Measurements from ENCODE around the gene GREB1L. TPM values are rescaled to one million over a fixed set of nuclear protein-coding genes. Genes with fewer than 3 reads are reported as not detected.

GREB1L gene
- total and polyA plus RNA-seq, 9 of the 15 experiments (the other 6 are each of a cell fraction or from before 2014, with no cell fraction given) = 0.03 TPM; not detected in 8

DNA sequence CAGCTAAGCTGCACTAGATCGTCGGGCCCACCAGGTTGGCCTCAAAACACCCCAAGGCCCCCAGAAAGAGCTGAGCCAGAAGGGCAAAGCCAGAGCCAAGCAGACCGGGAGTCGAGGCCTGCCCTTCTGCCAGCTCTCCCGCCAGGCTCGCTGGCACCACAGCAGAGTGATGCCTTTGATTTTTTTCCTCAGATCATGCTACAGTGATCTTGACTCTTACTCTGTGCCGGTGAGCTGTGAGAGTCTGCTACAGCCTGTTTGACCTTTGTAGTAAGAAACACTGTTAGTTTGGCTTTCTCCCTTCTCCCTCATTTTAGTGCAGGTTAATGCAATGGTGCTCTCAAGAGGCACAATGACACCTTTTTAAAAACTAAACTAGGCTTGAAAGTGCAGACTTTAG, 260.6 kb downstream of the GREB1L start (continued):
- TF ChIP-seq, protein P1, sequence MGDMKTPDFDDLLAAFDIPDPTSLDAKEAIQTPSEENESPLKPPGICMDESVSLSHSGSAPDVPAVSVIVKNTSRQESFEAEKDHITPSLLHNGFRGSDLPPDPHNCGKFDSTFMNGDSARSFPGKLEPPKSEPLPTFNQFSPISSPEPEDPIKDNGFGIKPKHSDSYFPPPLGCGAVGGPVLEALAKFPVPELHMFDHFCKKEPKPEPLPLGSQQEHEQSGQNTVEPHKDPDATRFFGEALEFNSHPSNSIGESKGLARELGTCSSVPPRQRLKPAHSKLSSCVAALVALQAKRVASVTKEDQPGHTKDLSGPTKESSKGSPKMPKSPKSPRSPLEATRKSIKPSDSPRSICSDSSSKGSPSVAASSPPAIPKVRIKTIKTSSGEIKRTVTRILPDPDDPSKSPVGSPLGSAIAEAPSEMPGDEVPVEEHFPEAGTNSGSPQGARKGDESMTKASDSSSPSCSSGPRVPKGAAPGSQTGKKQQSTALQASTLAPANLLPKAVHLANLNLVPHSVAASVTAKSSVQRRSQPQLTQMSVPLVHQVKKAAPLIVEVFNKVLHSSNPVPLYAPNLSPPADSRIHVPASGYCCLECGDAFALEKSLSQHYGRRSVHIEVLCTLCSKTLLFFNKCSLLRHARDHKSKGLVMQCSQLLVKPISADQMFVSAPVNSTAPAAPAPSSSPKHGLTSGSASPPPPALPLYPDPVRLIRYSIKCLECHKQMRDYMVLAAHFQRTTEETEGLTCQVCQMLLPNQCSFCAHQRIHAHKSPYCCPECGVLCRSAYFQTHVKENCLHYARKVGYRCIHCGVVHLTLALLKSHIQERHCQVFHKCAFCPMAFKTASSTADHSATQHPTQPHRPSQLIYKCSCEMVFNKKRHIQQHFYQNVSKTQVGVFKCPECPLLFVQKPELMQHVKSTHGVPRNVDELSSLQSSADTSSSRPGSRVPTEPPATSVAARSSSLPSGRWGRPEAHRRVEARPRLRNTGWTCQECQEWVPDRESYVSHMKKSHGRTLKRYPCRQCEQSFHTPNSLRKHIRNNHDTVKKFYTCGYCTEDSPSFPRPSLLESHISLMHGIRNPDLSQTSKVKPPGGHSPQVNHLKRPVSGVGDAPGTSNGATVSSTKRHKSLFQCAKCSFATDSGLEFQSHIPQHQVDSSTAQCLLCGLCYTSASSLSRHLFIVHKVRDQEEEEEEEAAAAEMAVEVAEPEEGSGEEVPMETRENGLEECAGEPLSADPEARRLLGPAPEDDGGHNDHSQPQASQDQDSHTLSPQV (IDR thresholded peaks at IDR 0.05) = no peak
- TF ChIP-seq, protein P2, sequence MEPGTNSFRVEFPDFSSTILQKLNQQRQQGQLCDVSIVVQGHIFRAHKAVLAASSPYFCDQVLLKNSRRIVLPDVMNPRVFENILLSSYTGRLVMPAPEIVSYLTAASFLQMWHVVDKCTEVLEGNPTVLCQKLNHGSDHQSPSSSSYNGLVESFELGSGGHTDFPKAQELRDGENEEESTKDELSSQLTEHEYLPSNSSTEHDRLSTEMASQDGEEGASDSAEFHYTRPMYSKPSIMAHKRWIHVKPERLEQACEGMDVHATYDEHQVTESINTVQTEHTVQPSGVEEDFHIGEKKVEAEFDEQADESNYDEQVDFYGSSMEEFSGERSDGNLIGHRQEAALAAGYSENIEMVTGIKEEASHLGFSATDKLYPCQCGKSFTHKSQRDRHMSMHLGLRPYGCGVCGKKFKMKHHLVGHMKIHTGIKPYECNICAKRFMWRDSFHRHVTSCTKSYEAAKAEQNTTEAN (CRISPR knock-in tag; IDR thresholded peaks at IDR 0.05) = no peak
- TF ChIP-seq RBM22 (IDR thresholded peaks at IDR 0.05; ENCODE audit: low read depth, low read length, poor library complexity, severe bottlenecking) (no peak), SOX6 (IDR thresholded peaks at IDR 0.05) (no peak)
